K562 treated with DMSO at 1 percent for 48 hours (cell line): ENCODE measurements around the gene OR52N2. TPM values are rescaled to one million over a fixed set of nuclear protein-coding genes. Genes with fewer than 3 reads are reported as not detected.

Experiments used
- total RNA-seq: library from RNA; unstranded; fragments of 300-600 nt; gene quantifications from 2 replicates; pipeline ENCODE4 v1.2.3, GENCODE V29; 2022; ENCODE audit warnings: low replicate concordance; ENCODE audit errors: extremely low read depth

The OR52N2 gene
- total RNA-seq, result not detected in 2 replicates

GRCh38 chr11:5808500-5809121 is at the start of gene OR52N2:
TSS of gene OR52N2 (plus strand) at chr11:5808924. CDS start at chr11:5820336, 11,412 bp downstream.

GRCh38 chr11:5783255-5783654 is 25.5 kb upstream of the OR52N2 start, which contains the start of gene OR52N5:
TSS of gene OR52N5 (minus strand) at chr11:5783355. CDS start at chr11:5778634, 4,721 bp downstream.

GRCh38 chr11:5791165-5791564 is 17.6 kb upstream of the OR52N2 start, which contains the start of gene OR52N1:
TSS of gene OR52N1 (minus strand) at chr11:5791265. CDS start at chr11:5788816, 2,449 bp downstream.

GRCh38 chr11:5841797-5842196 is 33.1 kb downstream of the OR52N2 start, which contains the start of gene OR52E6:
TSS of gene OR52E6 (minus strand) at chr11:5841897. CDS start at chr11:5841897, 0 bp downstream.

GRCh38 chr11:5857590-5857989 is 48.9 kb downstream of the OR52N2 start, which contains the start of gene OR52E8:
TSS of gene OR52E8 (minus strand) at chr11:5857690. CDS start at chr11:5857690, 0 bp downstream.

Other genes with a start within 250 kb of the OR52N2 start
- gene OR52B6, start 228.0 kb upstream of the OR52N2 start, total RNA-seq, result not detected in 2 replicates
- not detected in 2 replicates for gene TRIM6, start 212.3 kb upstream of the OR52N2 start, total RNA-seq
- gene TRIM34, start 183.9 kb upstream of the OR52N2 start, total RNA-seq, result not detected in 2 replicates
- gene TRIM5, start 123.8 kb upstream of the OR52N2 start, total RNA-seq, result not detected in 2 replicates
- not detected in 2 replicates for gene TRIM22, start 119.1 kb upstream of the OR52N2 start, total RNA-seq
- gene OR56B1, start 72.5 kb upstream of the OR52N2 start, total RNA-seq, result not detected in 2 replicates
- not detected in 2 replicates for gene OR52N4, start 54.7 kb upstream of the OR52N2 start, total RNA-seq
- not detected in 2 replicates for gene OR52N5, start 25.6 kb upstream of the OR52N2 start, total RNA-seq
- gene OR52N1, start 17.7 kb upstream of the OR52N2 start, total RNA-seq, result not detected in 2 replicates
- gene OR52E6, start 33.0 kb downstream of the OR52N2 start, total RNA-seq, result not detected in 2 replicates
- gene OR52E8, start 48.8 kb downstream of the OR52N2 start, total RNA-seq, result not detected in 2 replicates
- gene OR52E4, start 71.7 kb downstream of the OR52N2 start, total RNA-seq, result not detected in 2 replicates
- gene OR52E5, start 84.3 kb downstream of the OR52N2 start, total RNA-seq, result not detected in 2 replicates
- not detected in 2 replicates for gene OR56A3, start 133.3 kb downstream of the OR52N2 start, total RNA-seq
- gene OR56A5, start 159.6 kb downstream of the OR52N2 start, total RNA-seq, result not detected in 2 replicates
- not detected in 2 replicates for gene OR52L1, start 178.1 kb downstream of the OR52N2 start, total RNA-seq
- not detected in 2 replicates for gene OR56A4, start 198.0 kb downstream of the OR52N2 start, total RNA-seq
- gene OR56A1, start 221.8 kb downstream of the OR52N2 start, total RNA-seq, result not detected in 2 replicates